ENCODE data around the gene MICAL3.

MICAL3 gene

GRCh38 chr22:17957693-17958092, 66.7 kb downstream of the MICAL3 start:
- no peak for TF ChIP-seq POLR2AphosphoS5 (IDR thresholded peaks at IDR 0.05; ENCODE audit: low read depth)
- TF ChIP-seq REST (IDR thresholded peaks at IDR 0.05; ENCODE audit: insufficient replicate concordance, low read depth): no peak
- no peak for TF ChIP-seq CTCF (IDR thresholded peaks at IDR 0.05; ENCODE audit: insufficient read depth, low read length)
- TF ChIP-seq GABPA (IDR thresholded peaks at IDR 0.05; ENCODE audit: low read depth): no peak
- TF ChIP-seq SPI1 (IDR thresholded peaks at IDR 0.05; ENCODE audit: borderline replicate concordance, low read depth): no peak
- DNase-seq (ENCODE audit: low read depth in 1 of 2, low spot score in 1 of 2): no peak
- no peak overlapping the region for H3K27ac ChIP-seq (replicated peaks)
- H3K27me3 ChIP-seq (ENCODE audit: insufficient read depth, poor library complexity, severe bottlenecking): no peaks in the 10 kb centered on the region
- H3K4me3 ChIP-seq (replicated peaks; ENCODE audit: insufficient read depth, low read length): no peak overlapping the region

GRCh38 chr22:17957204-17957603, 67.2 kb downstream of the MICAL3 start:
- DNase-seq (ENCODE audit: low read depth in 1 of 2, low spot score in 1 of 2): no peak
- Histone ChIP-seq H3K27ac (replicated peaks) (no peak overlapping the region), H3K27me3 (ENCODE audit: insufficient read depth, poor library complexity, severe bottlenecking) (no peaks in the 10 kb centered on the region), H3K4me3 (replicated peaks; ENCODE audit: insufficient read depth, low read length) (no peak overlapping the region)
- TF ChIP-seq GABPA (IDR thresholded peaks at IDR 0.05; ENCODE audit: low read depth) (no peak), SPI1 (IDR thresholded peaks at IDR 0.05; ENCODE audit: borderline replicate concordance, low read depth) (no peak), CTCF (IDR thresholded peaks at IDR 0.05; ENCODE audit: insufficient read depth, low read length) (no peak), POLR2AphosphoS5 (IDR thresholded peaks at IDR 0.05; ENCODE audit: low read depth) (no peak), REST (IDR thresholded peaks at IDR 0.05; ENCODE audit: insufficient replicate concordance, low read depth) (no peak)

- Histone ChIP-seq H3K27ac (replicated peaks) (no peak overlapping the region), H3K4me3 (replicated peaks; ENCODE audit: insufficient read depth, low read length) (no peak overlapping the region), H3K27me3 (ENCODE audit: insufficient read depth, poor library complexity, severe bottlenecking) (no peaks in the 10 kb centered on the region)
- no peak for TF ChIP-seq GABPA (IDR thresholded peaks at IDR 0.05; ENCODE audit: low read depth)
- TF ChIP-seq POLR2AphosphoS5 (IDR thresholded peaks at IDR 0.05; ENCODE audit: low read depth): no peak
- TF ChIP-seq CTCF (IDR thresholded peaks at IDR 0.05; ENCODE audit: insufficient read depth, low read length): no peak
- no peak for TF ChIP-seq SPI1 (IDR thresholded peaks at IDR 0.05; ENCODE audit: borderline replicate concordance, low read depth)
- no peak for TF ChIP-seq REST (IDR thresholded peaks at IDR 0.05; ENCODE audit: insufficient replicate concordance, low read depth)
- DNase-seq (ENCODE audit: low read depth in 1 of 2, low spot score in 1 of 2): peak in 1 of 2 experiments; percentile 5
These were observed 67.7 kb downstream of the MICAL3 start for GRCh38 chr22:17956630-17957029.
